GM21515 (cell line): ENCODE measurements around the gene TTC31.
"Not testable (repeated sequence)": the region's sequence is repeated elsewhere in the genome, so short reads cannot be mapped to it uniquely, and the experiment has no call there.

Experiments used
- ATAC-seq: cut with Tn5 transposase; IDR thresholded peaks from one replicate; pipeline ENCODE4 v1.9.1; 2021; ENCODE audit not compliant: unreplicated experiment

TTC31 gene

GRCh38 chr2:74457129-74457548, 25.7 kb upstream of the TTC31 start:
- ATAC-seq: no peak

GRCh38 chr2:74457549-74458131, 25.2 kb upstream of the TTC31 start:
- peak; percentile 38 for ATAC-seq

GRCh38 chr2:74458132-74458937, 24.5 kb upstream of the TTC31 start, which contains the start of gene WBP1:
Gene WBP1 (plus strand): TSS chr2:74458438. CDS start chr2:74458603, 165 bp downstream.
- peak; percentile 78 for ATAC-seq

- no peak for ATAC-seq
Observed at GRCh38 chr2:74458938-74459363, 23.9 kb upstream of the TTC31 start.

GRCh38 chr2:74459503-74460118, 23.3 kb upstream of the TTC31 start:
- ATAC-seq: not testable (repeated sequence)

GRCh38 chr2:74460187-74460586, 22.7 kb upstream of the TTC31 start:
- not testable (repeated sequence) for ATAC-seq

GRCh38 chr2:74461187-74462053, 21.5 kb upstream of the TTC31 start:
- no peak for ATAC-seq

- ATAC-seq: no peak
Observed at GRCh38 chr2:74462054-74462785, 20.7 kb upstream of the TTC31 start.

GRCh38 chr2:74462786-74463105, 20.1 kb upstream of the TTC31 start:
- ATAC-seq: no peak

GRCh38 chr2:74464406-74464805, 18.5 kb upstream of the TTC31 start:
- ATAC-seq: no peak

GRCh38 chr2:74470742-74471141, 12.1 kb upstream of the TTC31 start:
- not testable (repeated sequence) for ATAC-seq

GRCh38 chr2:74471332-74472065, 11.4 kb upstream of the TTC31 start:
- no peak for ATAC-seq

GRCh38 chr2:74472086-74472944, 10.6 kb upstream of the TTC31 start, which contains the start of gene MRPL53:
Gene MRPL53 (minus strand): TSS chr2:74472680. CDS start chr2:74472660, 20 bp downstream.
- ATAC-seq: peak; percentile 84

GRCh38 chr2:74472945-74473258, 10.0 kb upstream of the TTC31 start:
- no peak for ATAC-seq

GRCh38 chr2:74474481-74474880, 8.4 kb upstream of the TTC31 start:
- no peak for ATAC-seq

GRCh38 chr2:74474899-74475298, 8.0 kb upstream of the TTC31 start:
- ATAC-seq: no peak

GRCh38 chr2:74481431-74481830, 1.4 kb upstream of the TTC31 start:
- ATAC-seq: no peak

GRCh38 chr2:74481961-74482800, 700 bp upstream of the TTC31 start:
- ATAC-seq: peak; percentile 41
